HCT116 (cell line): ENCODE measurements around the gene WRAP53. TPM values are rescaled to one million over a fixed set of nuclear protein-coding genes. Genes with fewer than 3 reads are reported as not detected.

Experiments
- ATAC-seq: fragments of 200-7000 bp; cut with Tn5 transposase; 2 replicates; pipeline ENCODE4 v1.9.1; 2020; ENCODE audit warnings: mild to moderate bottlenecking, moderate library complexity
- BruUV-seq: library from RNA; stranded (reverse); fragments of 400-500 nt; replicated peaks from 2 replicates; lab custom pipeline; 2021; lab: Mats Ljungman, UMichigan
- CTCF ChIA-PET: fragments of 300-600 bp; sonication (Branson Sonifier 250); formaldehyde crosslinking; loops from one replicate; lab custom pipeline; 2021; ENCODE audit warnings: antibody characterized with exemption; lab: Charles Lee
- POLR2A ChIA-PET: fragments of 300-600, 350-600 bp; sonication (Branson Sonifier 250); formaldehyde crosslinking; loops from one replicate; lab custom pipeline; 2021; ENCODE audit warnings: antibody characterized with exemption; lab: Charles Lee
- RAD21 ChIA-PET, 2 experiments: fragments of 300-600 bp; sonication (Branson Sonifier 250); formaldehyde crosslinking; loops; one replicate each; lab custom pipeline; 2023; ENCODE audit warnings: low total read pairs in 2 of 2; ENCODE audit not compliant: uncharacterized antibody in 2 of 2, unreplicated experiment in 2 of 2, low non-redundant PET in 1 of 2; lab: Charles Lee
- DNase-seq: peaks from one replicate; pipeline ENCODE4 v3.0.0-alpha.2; 2010; ENCODE audit warnings: low read depth, low spot score
- H2AFZ ChIP-seq: fragments of 200-600 bp; shearing (Covaris generic), sonication (generic); 2 replicates; pipeline ENCODE4 v1.6.1; 2017; ENCODE audit warnings: low read depth, mixed run types, mixed read lengths, antibody characterized with exemption, low read length; ENCODE audit not compliant: poor library complexity, severe bottlenecking
- H3K27ac ChIP-seq: 2 replicates; pipeline ENCODE4 v1.5.1; 2012; ENCODE audit warnings: low read depth, low read length
- H3K27me3 ChIP-seq: fragments of 200-600 bp; sonication (generic); 2 replicates; pipeline ENCODE4 v1.6.1; 2016; ENCODE audit warnings: mixed run types, low read length, mixed read lengths; ENCODE audit not compliant: insufficient read depth
- H3K36me3 ChIP-seq, 2 experiments: fragments of 200-500 bp in 1 of 2; fragments of 200-600 bp in 1 of 2; sonication (Bioruptor generic) in 1 of 2; sonication (generic) in 1 of 2; 2 replicates each; pipeline versions ENCODE4 v1.5.1 to v1.6.1; 2014 to 2016; ENCODE audit warnings: low read length in 2 of 2, inconsistent platforms in 1 of 2, mixed read lengths in 1 of 2, mixed run types in 1 of 2; ENCODE audit not compliant: insufficient read depth in 2 of 2, control insufficient read depth in 1 of 2
- H3K4me1 ChIP-seq, 2 experiments: fragments of 200-600 bp in 1 of 2; sonication (generic) in 1 of 2; 2 replicates each; pipeline versions ENCODE4 v1.5.1 to v1.6.1; 2012 to 2017; ENCODE audit warnings: low read length in 2 of 2, inconsistent platforms in 1 of 2, mild to moderate bottlenecking in 1 of 2, mixed read lengths in 1 of 2, mixed run types in 1 of 2, moderate library complexity in 1 of 2; ENCODE audit not compliant: insufficient read depth in 2 of 2, control insufficient read depth in 1 of 2
- H3K4me2 ChIP-seq: fragments of 200-600 bp; sonication (generic); 2 replicates; pipeline ENCODE4 v1.6.1; 2017; ENCODE audit warnings: mixed run types, low read length, mixed read lengths
- H3K4me3 ChIP-seq, 2 experiments: fragments of 200-600 bp in 1 of 2; sonication (generic) in 1 of 2; replicated peaks in 1 of 2; 2 replicates each; pipeline ENCODE4 v1.5.1; 2011 to 2016; ENCODE audit warnings: low read length in 2 of 2, control low read depth in 1 of 2, low read depth in 1 of 2, mild to moderate bottlenecking in 1 of 2, mixed read lengths in 1 of 2, mixed run types in 1 of 2
- H3K79me2 ChIP-seq: fragments of 200-600 bp; sonication (generic); 2 replicates; pipeline ENCODE4 v1.6.1; 2017; ENCODE audit warnings: mild to moderate bottlenecking, mixed run types, low read length, moderate library complexity, mixed read lengths; ENCODE audit not compliant: insufficient read depth
- H3K9ac ChIP-seq: fragments of 200-600 bp; sonication (generic); 2 replicates; pipeline ENCODE4 v1.6.1; 2016; ENCODE audit warnings: low read length, mixed read lengths
- H3K9me2 ChIP-seq: fragments of 200-600 bp; sonication (generic), shearing (Covaris generic); 2 replicates; pipeline ENCODE4 v1.6.1; 2017; ENCODE audit warnings: mixed run types, mild to moderate bottlenecking, moderate library complexity; ENCODE audit not compliant: insufficient read depth
- H3K9me3 ChIP-seq, 2 experiments: fragments of 200-500 bp in 1 of 2; fragments of 200-600 bp in 1 of 2; sonication (Bioruptor generic) in 1 of 2; sonication (generic) in 1 of 2; 2 replicates each; pipeline ENCODE4 v1.6.1; 2014 to 2017; ENCODE audit warnings: low read length in 2 of 2, mixed read lengths in 2 of 2, inconsistent platforms in 1 of 2, low read depth in 1 of 2, mild to moderate bottlenecking in 1 of 2, mixed run types in 1 of 2, moderate library complexity in 1 of 2; ENCODE audit not compliant: control insufficient read depth in 1 of 2, insufficient read depth in 1 of 2
- H4K20me1 ChIP-seq: fragments of 200-600 bp; sonication (generic), shearing (Covaris generic); 2 replicates; pipeline ENCODE4 v1.6.1; 2017; ENCODE audit warnings: mixed run types, mild to moderate bottlenecking, moderate library complexity; ENCODE audit not compliant: insufficient read depth
- CBX3 ChIP-seq: IDR thresholded peaks from 2 replicates; pipeline ENCODE4 v1.6.1; 2012; ENCODE audit warnings: low read depth
- CEBPB ChIP-seq: IDR thresholded peaks from 2 replicates; pipeline ENCODE4 v1.6.1; 2012; ENCODE audit warnings: low read depth
- CTCF ChIP-seq, 3 experiments: fragments of 200-600 bp in 1 of 3; sonication (generic) in 1 of 3; IDR thresholded peaks in 2 of 3; conservative IDR thresholded peaks in 1 of 3; 2 replicates each; pipeline ENCODE4 v1.5.1; 2012 to 2017; ENCODE audit warnings: low read depth in 2 of 3, low read length in 2 of 3, antibody characterized with exemption in 1 of 3, borderline replicate concordance in 1 of 3, control low read depth in 1 of 3, mild to moderate bottlenecking in 1 of 3, mixed read lengths in 1 of 3, mixed run types in 1 of 3, moderate library complexity in 1 of 3; ENCODE audit not compliant: insufficient read depth in 1 of 3
- ELF1 ChIP-seq: IDR thresholded peaks from 2 replicates; pipeline ENCODE4 v1.6.1; 2012; ENCODE audit warnings: low read depth, borderline replicate concordance
- EZH2phosphoT487 ChIP-seq: fragments of 200-600 bp; IDR thresholded peaks from 2 replicates; pipeline ENCODE4 v1.6.1; 2018; ENCODE audit warnings: antibody characterized with exemption, borderline replicate concordance
- FOSL1 ChIP-seq: IDR thresholded peaks from 2 replicates; pipeline ENCODE4 v1.6.1; 2012; ENCODE audit warnings: low read depth
- POLR2AphosphoS5 ChIP-seq: IDR thresholded peaks from 2 replicates; pipeline ENCODE4 v1.6.1; 2011; ENCODE audit warnings: mild to moderate bottlenecking, low read depth, low read length, moderate library complexity
- SP1 ChIP-seq: IDR thresholded peaks from 2 replicates; pipeline ENCODE4 v1.6.1; 2012; ENCODE audit warnings: low read depth
- SRF ChIP-seq: IDR thresholded peaks from 2 replicates; pipeline ENCODE4 v1.6.1; 2012; ENCODE audit warnings: low read depth
- TCF7L2 ChIP-seq: IDR thresholded peaks from 2 replicates; pipeline ENCODE4 v1.7.0; 2011; ENCODE audit warnings: borderline replicate concordance, inconsistent platforms; ENCODE audit not compliant: insufficient read depth, insufficient read length; ENCODE audit errors: extremely low read depth
- YY1 ChIP-seq: IDR thresholded peaks from 2 replicates; pipeline ENCODE4 v1.6.1; 2011; ENCODE audit warnings: low read length, low read depth, moderate library complexity, mild to moderate bottlenecking; ENCODE audit not compliant: insufficient replicate concordance; ENCODE audit errors: extremely low read depth
- ZBTB33 ChIP-seq: IDR thresholded peaks from 2 replicates; pipeline ENCODE4 v1.6.1; 2011; ENCODE audit warnings: mild to moderate bottlenecking, low read length, moderate library complexity; ENCODE audit not compliant: insufficient replicate concordance; ENCODE audit errors: extremely low read depth
- intact Hi-C: fragments of 100-400 bp; cut with micrococcal nuclease; formaldehyde crosslinking; loops from 2 replicates; pipeline ENCODE4 v1.10.0; 2022
- total RNA-seq: library from RNA; stranded (reverse); gene quantifications from one replicate; pipeline ENCODE4 v1.2.1, GENCODE V29; 2021; ENCODE audit not compliant: unreplicated experiment

The WRAP53 gene
- total RNA-seq, 1 experiment from 2014 or later, result 28.8 TPM

- H3K9me3 ChIP-seq, result no peaks in the 10 kb centered on the region
- no peak overlapping the region for H3K9ac ChIP-seq
- ChIA-PET RAD21 (no interaction called here), POLR2A (no interaction called here), CTCF (interaction anchor here (1.0 kb wide), 1 partner anchor 9 kb away, joined by 3 read pairs; no protein-coding TSS in a partner anchor)
- H4K20me1 ChIP-seq, result no peaks in the 10 kb centered on the region
- H3K27me3 ChIP-seq, result no peaks in the 10 kb centered on the region
- no peak overlapping the region for H2AFZ ChIP-seq
- no peak overlapping the region for H3K4me2 ChIP-seq
- no peak for ATAC-seq
- H3K4me3 ChIP-seq, result no peak overlapping the region
- H3K27ac ChIP-seq, result no peak overlapping the region
- no peak for DNase-seq
- TF ChIP-seq YY1 (no peak), CBX3 (no peak), FOSL1 (no peak), ELF1 (no peak), ZBTB33 (no peak), SP1 (no peak), CTCF (IDR thresholded peaks at IDR 0.05 in 2 of 3, conservative IDR thresholded peaks at IDR 0.05 in 1 of 3; ENCODE audit: borderline replicate concordance in 1 of 3, insufficient read depth in 1 of 3, low read depth in 2 of 3, low read length in 2 of 3) (no peak), POLR2AphosphoS5 (no peak), TCF7L2 (no peak), EZH2phosphoT487 (no peak), SRF (no peak), CEBPB (no peak)
- no TSS peak for BruUV-seq
- peaks cover 0 to 19% of the 10 kb centered on the region in 2 experiments; a peak in 1 of 4 replicates for H3K4me1 ChIP-seq
- H3K79me2 ChIP-seq, result no peaks in the 10 kb centered on the region
- H3K36me3 ChIP-seq, result no peaks in the 10 kb centered on the region
- intact Hi-C loops, result no loop called here
- 0 out of 2 replicates have a peak, but pooled peaks cover 3% of the 10 kb centered on the region for H3K9me2 ChIP-seq
Measured at GRCh38 chr17:7707858-7708750, 19.8 kb downstream of the WRAP53 start.
